ENCODE results near the gene ST7.
A peak's percentile ranks its signal among the peaks of the same experiment; 100 is the strongest.
"Not testable (repeated sequence)": the region's sequence is repeated elsewhere in the genome, so short reads cannot be mapped to it uniquely, and the experiment has no call there.

ST7 gene

GRCh38 chr7:117094457-117094856, 141.2 kb downstream of the ST7 start:
- DNase-seq (ENCODE audit: low spot score): no peak

- DNase-seq (ENCODE audit: low spot score): no peak
Observed at GRCh38 chr7:117095055-117095454, 141.8 kb downstream of the ST7 start.

- no peak for DNase-seq (ENCODE audit: low spot score)
Observed at GRCh38 chr7:117096330-117096729, 143.0 kb downstream of the ST7 start.

- no peak for DNase-seq (ENCODE audit: low spot score)
Observed at GRCh38 chr7:117096942-117097341, 143.6 kb downstream of the ST7 start.

- DNase-seq (ENCODE audit: low spot score): no peak
Observed at GRCh38 chr7:117097860-117098259, 144.6 kb downstream of the ST7 start.

DNA sequence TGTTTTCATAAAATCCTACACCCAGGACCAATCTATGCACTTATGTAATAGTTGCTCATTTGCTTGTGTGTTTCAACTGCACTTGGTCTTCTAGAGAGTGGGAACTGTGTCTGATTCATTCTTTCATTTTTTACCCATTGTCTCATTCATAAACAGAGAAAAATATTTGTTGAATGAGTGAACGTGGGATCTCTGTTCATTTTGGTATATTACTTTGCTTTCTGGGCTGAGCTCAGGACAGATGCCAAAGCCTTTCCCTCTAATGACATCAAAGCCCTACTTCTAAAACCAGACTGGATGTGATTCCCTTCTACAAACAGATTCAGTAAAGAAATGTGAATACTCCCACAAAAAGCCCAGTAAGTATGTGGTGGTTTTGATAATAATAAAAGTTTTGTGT, 145.2 kb downstream of the ST7 start:
- no peak for DNase-seq (ENCODE audit: low spot score)

DNA sequence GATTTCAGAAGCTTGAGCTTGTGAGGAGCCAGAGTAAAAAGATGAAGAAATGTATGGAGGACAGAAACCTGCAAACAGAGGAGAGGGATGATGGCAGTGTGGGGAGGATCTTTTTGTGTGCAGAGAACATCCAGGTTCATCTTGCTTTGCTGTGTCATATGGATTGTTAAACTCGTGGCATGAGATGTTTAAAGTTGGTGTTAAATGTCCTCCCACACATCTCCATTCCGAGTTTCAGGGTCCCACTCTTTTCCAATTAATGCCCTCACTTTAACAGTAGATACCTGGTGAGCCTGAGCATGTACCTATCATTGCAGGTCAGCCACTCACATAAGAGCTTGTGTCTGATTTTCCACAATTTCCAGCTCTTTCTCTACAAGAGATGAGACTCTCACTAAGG, 147.7 kb downstream of the ST7 start:
- DNase-seq (ENCODE audit: low spot score): no peak

GRCh38 chr7:117110480-117111315, 157.4 kb downstream of the ST7 start:
- no peak for DNase-seq (ENCODE audit: low spot score)

- DNase-seq (ENCODE audit: low spot score): no peak
Observed at GRCh38 chr7:117111535-117111934, 158.2 kb downstream of the ST7 start.

GRCh38 chr7:117112640-117113039, 159.3 kb downstream of the ST7 start:
- no peak for DNase-seq (ENCODE audit: low spot score)

DNA sequence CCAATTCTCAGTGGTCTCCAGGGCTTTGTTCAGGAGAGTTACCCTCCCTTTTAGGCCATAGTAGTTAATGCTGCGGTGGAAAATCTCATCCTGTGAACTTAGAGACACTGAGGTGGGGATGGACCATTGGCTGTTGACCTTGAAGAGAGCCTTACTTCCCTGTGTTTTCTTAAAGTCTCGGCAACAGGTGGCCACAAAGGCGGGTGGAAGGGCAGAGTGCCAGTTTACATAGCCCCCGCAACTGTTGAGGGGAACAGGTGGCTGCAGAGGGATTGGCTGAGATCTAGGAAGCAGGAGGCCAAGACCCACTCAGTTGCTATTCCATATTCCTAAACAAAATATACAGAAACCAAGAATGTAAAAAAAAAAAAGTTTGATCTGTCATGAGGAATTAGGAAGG, 160.6 kb downstream of the ST7 start:
- peak; percentile 30 for DNase-seq (ENCODE audit: low spot score)

- no peak for DNase-seq (ENCODE audit: low spot score)
Observed at GRCh38 chr7:117114272-117114671, 161.0 kb downstream of the ST7 start.

GRCh38 chr7:117116211-117116610, 162.9 kb downstream of the ST7 start:
- DNase-seq (ENCODE audit: low spot score): no peak

- DNase-seq (ENCODE audit: low spot score): no peak
Observed at GRCh38 chr7:117117172-117117571, 163.9 kb downstream of the ST7 start.

GRCh38 chr7:117118579-117119180, 165.4 kb downstream of the ST7 start:
- DNase-seq (ENCODE audit: low spot score): no peak

DNA sequence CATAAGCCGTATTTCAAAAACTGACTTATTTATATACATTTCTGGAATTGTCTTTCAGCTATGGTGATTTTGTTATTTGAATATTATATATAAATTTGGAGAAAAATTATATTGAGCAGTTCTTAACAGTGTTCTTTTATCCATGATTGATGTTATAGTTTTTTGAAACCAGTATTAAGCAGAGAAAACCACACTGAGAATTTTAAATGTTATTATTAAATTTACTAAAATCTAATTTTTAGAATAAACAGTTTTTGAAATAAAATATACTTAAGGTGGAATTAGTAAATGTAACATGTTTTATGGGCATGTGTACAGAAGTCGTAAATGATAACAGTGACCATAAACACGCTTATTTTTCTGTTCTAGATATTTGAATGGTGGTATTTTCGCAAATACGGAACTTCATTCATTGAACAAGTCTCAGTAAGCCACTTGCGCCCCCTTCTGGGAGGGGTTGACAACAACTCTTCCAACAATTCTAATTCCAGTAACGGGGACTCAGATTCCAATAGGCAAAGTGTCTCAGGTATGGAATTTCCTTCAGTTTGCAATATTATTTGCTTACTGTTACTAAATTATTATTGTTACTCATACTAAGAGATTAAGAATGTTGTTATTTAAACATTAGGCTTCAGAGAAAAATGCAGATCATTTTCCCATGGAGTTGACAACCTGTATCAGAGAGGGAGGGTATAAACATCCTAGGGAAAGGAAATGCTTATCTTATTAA, 166.1 kb downstream of the ST7 start:
- DNase-seq (ENCODE audit: low spot score): peak; percentile 51

GRCh38 chr7:117120321-117120720, 167.0 kb downstream of the ST7 start:
- DNase-seq (ENCODE audit: low spot score): not testable (repeated sequence)

- DNase-seq (ENCODE audit: low spot score): not testable (repeated sequence)
Observed at GRCh38 chr7:117122036-117122435, 168.7 kb downstream of the ST7 start.

- no peak for DNase-seq (ENCODE audit: low spot score)
Observed at GRCh38 chr7:117122536-117122935, 169.2 kb downstream of the ST7 start.

DNA sequence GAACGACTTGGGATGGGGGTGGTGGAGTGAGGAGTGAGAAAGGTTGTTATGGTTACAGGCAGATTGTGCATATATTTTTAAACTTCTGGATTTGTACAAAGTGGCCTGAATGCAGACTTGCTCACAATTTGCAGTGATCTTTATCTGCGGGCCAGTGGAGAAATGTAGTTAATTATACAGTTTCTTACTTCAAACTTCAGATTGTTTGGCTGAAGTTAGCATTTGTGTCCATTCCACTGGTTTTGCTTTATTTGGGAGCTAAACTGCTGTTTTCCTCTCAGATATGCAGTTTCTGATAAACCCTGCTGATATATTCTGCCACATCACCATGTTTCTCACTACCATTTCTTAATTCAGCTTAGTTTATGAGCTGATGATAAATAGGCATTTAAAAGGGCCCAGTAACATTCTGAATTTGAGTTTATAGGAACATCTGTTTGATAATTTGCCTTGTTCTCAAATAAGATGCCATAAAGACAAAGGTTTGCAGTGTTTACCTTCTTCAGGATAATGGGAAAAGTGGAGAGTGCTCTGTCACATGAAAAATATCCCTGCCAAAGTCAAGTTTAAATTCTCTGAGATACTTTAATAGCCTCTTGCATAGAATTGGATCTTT, 170.1 kb downstream of the ST7 start:
- no peak for DNase-seq (ENCODE audit: low spot score)

DNA sequence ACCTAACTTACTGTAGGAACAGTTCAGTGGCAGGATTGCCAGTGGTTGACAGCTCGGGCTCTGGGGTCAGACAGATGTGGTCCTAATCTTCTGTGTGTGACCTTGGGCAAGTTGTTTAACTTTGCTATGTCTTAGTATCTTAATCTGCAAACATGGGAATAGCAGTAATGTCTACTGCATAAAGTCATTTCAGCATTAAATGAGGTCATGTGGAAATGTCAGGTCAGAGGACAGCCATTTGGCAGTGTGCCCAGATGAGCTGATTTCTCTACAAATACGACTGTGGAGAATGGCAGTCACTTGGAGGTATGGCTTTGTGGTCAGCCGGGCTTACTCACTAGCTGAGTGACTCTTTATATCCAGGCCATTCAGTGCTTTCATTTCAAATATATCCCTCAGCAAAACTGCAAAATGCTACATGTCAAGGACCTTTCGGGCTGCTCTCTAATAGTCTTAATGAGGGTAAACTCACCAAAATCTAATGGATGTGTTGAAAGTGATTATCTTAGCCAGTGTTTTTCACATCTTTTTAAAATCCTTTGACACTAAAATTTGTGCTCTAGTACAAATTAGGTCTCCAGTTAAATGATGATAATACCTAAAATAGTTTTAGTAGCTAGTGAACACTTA, 171.4 kb downstream of the ST7 start:
- no peak for DNase-seq (ENCODE audit: low spot score)

GRCh38 chr7:117126676-117127075, 173.4 kb downstream of the ST7 start:
- DNase-seq (ENCODE audit: low spot score): no peak
